Gastroesophageal sphincter (tissue), 3 donors: ENCODE results near the gene LANCL2.

Source experiments
- CTCF ChIP-seq, 4 experiments: fragments of 200-600 bp in 2 of 4; fragments of 450-650 bp in 2 of 4; sonication (generic) in 1 of 4; IDR thresholded peaks; one replicate each; pipeline ENCODE4 v1.5.1; 2017 to 2019; ENCODE audit warnings: antibody characterized with exemption in 4 of 4, mild to moderate bottlenecking in 2 of 4, moderate library complexity in 2 of 4
- POLR2A ChIP-seq, 2 donors: fragments of 450-650 bp; IDR thresholded peaks; one replicate each; pipeline ENCODE4 v1.6.1; 2017; ENCODE audit warnings: antibody characterized with exemption in 2 of 2, mild to moderate bottlenecking in 2 of 2, moderate library complexity in 1 of 2
- POLR2AphosphoS5 ChIP-seq: sonication (generic); formaldehyde crosslinking; IDR thresholded peaks from one replicate; pipeline ENCODE4 v1.6.1; 2017; ENCODE audit warnings: antibody characterized with exemption

GRCh38 chr7:55473932-55474331 lies 108.8 kb downstream of the LANCL2 start:
- TF ChIP-seq CTCF (IDR thresholded peaks at IDR 0.05) (no peak), POLR2A (IDR thresholded peaks at IDR 0.05) (no peak), POLR2AphosphoS5 (no peak)
